HG03280 (cell line): ENCODE measurements around the gene HMX1.

Source experiments
- ATAC-seq: cut with Tn5 transposase; IDR thresholded peaks from one replicate; pipeline ENCODE4 v1.9.1; 2021; ENCODE audit warnings: mild to moderate bottlenecking, moderate library complexity; ENCODE audit not compliant: unreplicated experiment

HMX1 gene

GRCh38 chr4:8843597-8843996, 28.0 kb downstream of the HMX1 start:
- ATAC-seq, result no peak

- ATAC-seq, result no peak
Measured at GRCh38 chr4:8842614-8843013, 29.0 kb downstream of the HMX1 start.

DNA sequence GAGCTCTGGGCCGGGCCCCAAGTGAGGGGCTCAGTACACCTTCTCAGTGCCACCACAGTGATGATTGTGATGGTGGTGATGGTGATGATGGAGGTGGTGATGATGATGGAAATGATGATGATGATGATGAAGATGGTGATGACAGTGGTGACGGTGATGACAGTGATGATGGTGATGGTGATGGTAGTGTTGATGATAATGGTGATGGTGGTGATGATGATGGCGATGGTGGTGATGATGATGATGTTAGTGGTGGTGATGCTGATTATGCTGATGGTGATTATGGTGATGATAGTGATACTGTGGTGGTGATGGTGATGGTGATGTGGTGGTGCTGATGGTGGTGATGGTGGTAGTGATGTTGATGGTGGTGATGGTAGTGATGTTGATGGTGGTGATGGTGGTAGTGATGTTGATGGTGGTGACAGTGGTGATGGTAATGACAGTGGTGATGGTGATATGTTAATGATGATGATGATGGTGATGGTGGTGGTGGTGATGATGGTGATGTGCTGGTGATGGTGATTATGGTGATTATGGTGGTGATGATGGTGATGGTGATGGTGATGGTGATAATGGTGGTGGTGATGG, 29.9 kb downstream of the HMX1 start:
- ATAC-seq, result no peak

DNA sequence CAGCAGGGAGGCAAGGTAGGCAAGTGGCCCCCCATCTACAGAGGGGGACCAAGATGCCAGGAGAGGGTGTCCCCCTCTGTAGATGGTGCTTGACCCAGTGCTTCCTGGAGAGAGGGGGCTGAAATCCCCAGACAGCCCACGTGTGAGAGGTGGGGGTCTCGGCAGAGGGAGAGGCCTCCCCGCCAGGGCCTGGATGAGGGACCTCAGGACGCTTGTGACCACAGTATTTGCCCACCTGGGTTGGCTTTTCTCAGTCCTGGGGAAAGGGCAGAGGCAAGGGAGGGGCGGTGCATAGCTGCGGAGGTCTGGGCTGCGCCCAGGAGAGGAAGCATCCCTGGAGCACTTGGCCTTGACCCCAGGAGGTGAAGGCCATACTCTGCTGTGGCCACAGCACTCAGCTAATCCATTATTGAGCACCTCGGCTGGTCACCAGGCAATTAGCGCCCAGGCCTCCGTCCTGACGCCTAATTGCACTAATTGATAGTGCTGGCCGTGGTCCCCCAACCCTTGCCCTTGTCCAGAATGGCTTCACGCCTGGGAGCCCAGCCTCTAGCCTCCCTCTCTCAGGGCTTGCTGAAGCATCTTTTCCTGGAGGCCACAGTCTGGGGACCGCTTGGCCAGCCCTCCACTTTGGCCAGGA, 30.7 kb downstream of the HMX1 start:
- ATAC-seq, result no peak

DNA sequence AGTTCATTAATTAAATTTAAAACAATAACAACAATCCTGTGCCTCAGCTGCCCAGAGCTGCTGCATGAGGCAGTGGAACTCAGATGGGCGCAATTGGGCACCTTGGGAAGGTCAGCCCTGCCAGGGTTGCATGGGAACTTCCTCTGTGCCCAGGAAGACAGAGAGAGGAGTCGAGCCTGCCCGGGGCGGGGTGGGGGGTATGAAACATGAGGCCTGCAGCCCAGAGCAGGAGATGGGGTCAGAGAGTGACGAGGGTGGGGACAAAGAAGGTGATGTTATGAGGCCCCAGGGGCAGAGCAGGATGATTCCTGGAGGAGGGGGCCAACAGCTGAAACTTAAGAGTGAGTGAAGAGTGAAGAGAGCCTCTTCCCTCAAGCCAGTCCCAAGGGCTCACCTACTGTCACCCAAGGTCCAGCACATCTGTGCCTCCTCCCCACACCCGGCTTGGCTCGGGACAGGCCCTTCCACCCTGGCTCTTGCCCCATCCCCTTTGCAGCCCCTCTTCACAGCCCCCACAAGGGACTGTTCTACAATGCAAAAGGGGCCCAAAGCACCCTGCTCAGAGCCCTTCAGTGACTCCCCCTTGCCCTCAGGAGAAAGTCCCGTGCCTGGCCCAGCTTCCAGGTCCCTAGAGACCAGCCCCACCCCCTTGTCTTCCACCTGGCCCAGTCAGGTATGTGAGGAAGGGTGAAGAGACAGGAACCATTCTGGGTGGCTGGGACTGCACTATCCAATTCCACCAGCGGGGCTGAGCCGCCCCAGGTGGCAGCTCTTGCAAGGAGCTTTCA, 31.4 kb downstream of the HMX1 start:
- ATAC-seq, result no peak

DNA sequence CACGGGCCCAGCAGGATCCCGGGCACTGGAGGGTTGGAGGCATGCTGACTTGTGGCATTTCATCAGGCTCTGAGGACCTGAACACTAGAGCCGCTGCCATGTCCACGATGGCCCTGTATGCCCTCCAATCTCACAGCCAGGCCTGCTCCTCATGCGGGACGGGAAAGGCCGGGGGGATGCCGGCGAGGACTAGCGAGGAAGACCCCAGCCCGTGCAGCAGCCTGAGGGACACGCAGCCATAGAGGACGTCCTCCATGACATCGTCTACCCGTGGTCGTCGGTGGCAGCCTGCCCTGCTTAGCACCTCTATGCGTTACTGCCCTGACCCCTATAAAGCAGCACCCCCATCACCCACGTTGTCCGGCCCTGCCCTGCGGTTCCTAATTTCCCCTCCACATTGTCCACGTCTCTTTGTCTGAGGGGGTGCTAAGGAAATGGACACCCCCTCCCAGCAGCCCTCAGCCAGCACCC, 32.6 kb downstream of the HMX1 start:
- ATAC-seq, result no peak

DNA sequence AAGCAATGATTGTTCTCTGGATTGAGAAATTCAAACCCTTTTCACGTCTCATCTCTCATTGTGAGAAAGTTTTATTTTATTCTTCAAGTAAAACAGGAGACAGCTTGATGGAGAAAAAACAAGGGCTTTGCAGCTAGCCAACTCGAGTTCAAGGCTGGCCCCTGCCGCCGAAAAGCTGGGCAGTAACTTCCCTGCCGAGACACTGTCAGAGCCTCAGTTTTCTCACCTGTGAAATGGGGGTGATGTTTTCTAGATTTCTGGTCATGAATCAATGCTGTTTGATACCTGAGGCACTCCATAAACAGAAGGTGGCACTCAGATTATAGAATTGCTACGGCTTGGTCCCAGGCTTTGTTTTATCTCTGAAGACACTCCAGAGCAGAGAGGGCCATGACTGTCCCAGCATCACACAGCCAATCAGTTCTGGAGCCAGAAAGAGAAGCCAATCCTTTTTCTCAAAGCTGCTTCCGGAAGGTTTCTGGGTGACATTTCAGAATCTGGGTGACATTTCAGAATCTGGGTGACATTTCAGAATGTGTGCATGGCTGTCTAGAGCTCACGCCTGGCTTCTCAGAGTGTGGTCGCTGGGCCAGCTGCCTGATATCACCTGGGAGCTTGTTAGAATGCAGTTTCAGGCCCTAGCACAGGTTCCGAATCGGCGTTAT, 33.2 kb downstream of the HMX1 start:
- no peak for ATAC-seq

DNA sequence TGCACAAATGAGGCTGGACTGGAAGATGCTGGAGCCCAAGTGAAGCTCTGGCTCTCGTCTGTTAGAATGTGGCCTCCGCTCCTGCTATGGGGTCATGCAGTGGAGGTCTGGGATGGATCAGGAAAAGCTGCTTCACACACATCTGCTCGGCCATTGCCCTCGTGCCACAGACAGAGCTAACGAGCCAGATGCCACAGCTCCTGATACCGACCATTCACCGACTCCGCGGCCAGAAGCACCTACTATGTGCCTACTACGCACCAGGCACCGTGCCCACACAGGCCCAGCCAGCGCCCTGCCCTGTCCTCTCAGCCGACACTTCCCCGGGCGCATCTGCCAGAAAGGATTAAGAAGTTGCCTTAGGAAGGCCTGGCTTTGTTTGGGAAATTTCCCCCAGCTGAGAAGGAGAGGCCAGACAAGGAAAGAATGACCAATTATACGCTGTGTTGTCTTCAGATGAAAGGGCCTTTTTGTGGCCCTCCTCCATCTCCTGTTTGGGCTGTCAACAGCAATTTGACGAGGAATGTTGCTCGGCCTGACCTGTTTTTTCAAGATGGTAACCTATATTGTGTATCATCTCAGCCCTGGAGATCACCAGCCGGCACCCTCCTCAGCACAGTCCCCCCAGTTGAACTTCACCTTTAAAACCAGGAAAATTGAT, 34.3 kb downstream of the HMX1 start:
- no peak for ATAC-seq

- ATAC-seq, result no peak
Measured at GRCh38 chr4:8836664-8837171, 34.9 kb downstream of the HMX1 start.

GRCh38 chr4:8835521-8836365, 35.9 kb downstream of the HMX1 start:
- ATAC-seq, result no peak

- no peak for ATAC-seq
Measured at GRCh38 chr4:8834681-8835220, 36.9 kb downstream of the HMX1 start.

GRCh38 chr4:8832113-8832915, 39.3 kb downstream of the HMX1 start:
- ATAC-seq, result no peak

DNA sequence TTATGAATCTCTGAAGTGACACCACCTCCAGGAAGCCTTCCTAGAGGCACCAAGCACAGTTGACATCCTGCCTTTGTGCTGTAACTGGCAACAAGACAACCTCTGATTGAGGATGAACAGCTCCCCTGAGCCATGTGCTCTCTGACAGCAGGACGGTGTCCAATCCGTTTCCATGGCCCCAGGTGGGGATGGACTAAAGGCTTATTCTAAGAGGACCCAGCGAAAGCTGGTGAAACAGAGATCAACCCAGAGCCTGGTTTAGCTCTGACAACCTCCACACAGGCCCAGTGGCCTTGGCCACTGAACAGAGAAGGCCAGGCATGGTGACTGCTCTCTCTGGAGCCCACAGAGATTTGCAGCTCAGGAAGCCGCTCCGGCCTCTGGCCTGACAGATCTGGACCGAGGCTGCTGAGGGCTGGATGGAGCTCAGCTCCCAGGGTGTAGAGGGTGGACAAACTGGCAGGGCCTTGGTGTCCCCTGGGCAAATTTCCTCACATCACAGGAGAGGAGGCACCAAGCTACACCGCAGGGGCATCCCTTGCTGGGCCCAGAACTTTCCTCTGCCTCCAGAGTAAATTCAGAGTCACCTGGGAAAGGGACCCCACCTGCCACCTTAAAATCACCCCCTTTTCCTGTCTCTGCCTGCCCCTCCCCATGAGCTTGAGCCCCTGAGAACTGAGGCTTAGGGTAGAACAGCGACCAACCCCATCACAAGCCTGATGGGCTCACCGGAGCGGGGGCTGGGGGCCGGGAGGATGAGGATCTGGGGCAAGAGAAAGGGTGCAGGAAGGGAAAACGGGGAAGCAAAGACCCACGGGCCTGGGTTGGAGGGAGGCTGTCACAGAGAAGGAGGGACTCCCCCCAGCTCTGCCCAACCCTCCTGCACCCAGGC, 40.2 kb downstream of the HMX1 start:
- ATAC-seq, result no peak

GRCh38 chr4:8830611-8831200, 40.9 kb downstream of the HMX1 start:
- no peak for ATAC-seq

GRCh38 chr4:8830056-8830455, 41.6 kb downstream of the HMX1 start:
- ATAC-seq, result no peak

GRCh38 chr4:8829584-8829983, 42.1 kb downstream of the HMX1 start:
- ATAC-seq, result no peak

DNA sequence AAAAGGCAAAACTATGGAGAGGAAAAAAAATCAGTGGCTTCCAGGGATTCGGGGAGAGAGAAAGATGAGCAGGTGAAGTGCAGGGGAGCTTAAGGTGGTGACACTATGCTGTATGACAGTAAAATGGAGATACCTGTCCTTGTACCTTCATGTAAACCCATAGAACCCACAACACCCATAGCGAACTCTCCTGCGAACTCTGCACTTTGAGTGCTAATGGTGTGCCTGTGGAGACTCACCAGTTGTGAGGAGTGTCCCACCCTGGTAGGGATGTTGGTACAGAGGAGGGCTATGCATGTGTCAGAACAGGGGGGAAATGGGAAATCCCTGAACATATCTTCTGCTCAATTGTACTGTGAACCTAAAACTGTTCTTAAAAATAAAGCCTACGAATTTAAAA, 42.8 kb downstream of the HMX1 start:
- ATAC-seq, result no peak
